ENCODE results near the gene MCM8.

Gene MCM8

GRCh38 chr20:5950271-5951031 is at the start of gene MCM8, which contains the start of gene TRMT6:
Gene MCM8 (plus strand): TSS chr20:5950652. CDS start chr20:5952016, 1,364 bp downstream.
Gene TRMT6 (minus strand): TSS chr20:5950533. CDS start chr20:5950405, 128 bp downstream.
- peak; percentile 96 for DNase-seq

- DNase-seq: no peak
Observed at GRCh38 chr20:5900908-5901307, 49.5 kb upstream of the MCM8 start.

GRCh38 chr20:5908981-5909380 is 41.5 kb upstream of the MCM8 start:
- no peak for DNase-seq

- DNase-seq: no peak
Observed at GRCh38 chr20:5910186-5910585, 40.3 kb upstream of the MCM8 start.

- DNase-seq: no peak
Observed at GRCh38 chr20:5913166-5913565, 37.3 kb upstream of the MCM8 start.

- no peak for DNase-seq
Observed at GRCh38 chr20:5914859-5915258, 35.6 kb upstream of the MCM8 start.

- DNase-seq: peak; percentile 36
Observed at GRCh38 chr20:5918856-5919625, 31.4 kb upstream of the MCM8 start.

GRCh38 chr20:5919626-5920544 is 30.6 kb upstream of the MCM8 start:
- DNase-seq: no peak

GRCh38 chr20:5920581-5920980 is 29.9 kb upstream of the MCM8 start:
- no peak for DNase-seq

- no peak for DNase-seq
Observed at GRCh38 chr20:5923493-5923892, 27.0 kb upstream of the MCM8 start.

- no peak for DNase-seq
Observed at GRCh38 chr20:5925551-5925950, 24.9 kb upstream of the MCM8 start.

- DNase-seq: no peak
Observed at GRCh38 chr20:5927749-5928462, 22.5 kb upstream of the MCM8 start.

- no peak for DNase-seq
Observed at GRCh38 chr20:5928836-5929715, 21.4 kb upstream of the MCM8 start.

- DNase-seq: no peak
Observed at GRCh38 chr20:5931411-5931810, 19.0 kb upstream of the MCM8 start.

GRCh38 chr20:5932796-5933195 is 17.7 kb upstream of the MCM8 start:
- no peak for DNase-seq

GRCh38 chr20:5933802-5934436 is 16.5 kb upstream of the MCM8 start:
- DNase-seq: peak; percentile 32

GRCh38 chr20:5935384-5935783 is 15.1 kb upstream of the MCM8 start:
- no peak for DNase-seq

GRCh38 chr20:5936238-5936637 is 14.2 kb upstream of the MCM8 start:
- no peak for DNase-seq

GRCh38 chr20:5938456-5939029 is 11.9 kb upstream of the MCM8 start:
- DNase-seq: no peak

- no peak for DNase-seq
Observed at GRCh38 chr20:5945963-5946362, 4.5 kb upstream of the MCM8 start.

Data from CD4-positive, alpha-beta T cell treated with Interleukin-10 for 1 hour (primary cell).